Activated CD4-positive, alpha-beta T cell treated with anti-CD3 and anti-CD28 coated beads for 48 hours (primary cell): ENCODE data around the gene ADGRG6.

ENCODE experiments used
- DNase-seq: peaks from one replicate; pipeline ENCODE4 v3.0.0-alpha.2; 2020

Gene ADGRG6

DNA sequence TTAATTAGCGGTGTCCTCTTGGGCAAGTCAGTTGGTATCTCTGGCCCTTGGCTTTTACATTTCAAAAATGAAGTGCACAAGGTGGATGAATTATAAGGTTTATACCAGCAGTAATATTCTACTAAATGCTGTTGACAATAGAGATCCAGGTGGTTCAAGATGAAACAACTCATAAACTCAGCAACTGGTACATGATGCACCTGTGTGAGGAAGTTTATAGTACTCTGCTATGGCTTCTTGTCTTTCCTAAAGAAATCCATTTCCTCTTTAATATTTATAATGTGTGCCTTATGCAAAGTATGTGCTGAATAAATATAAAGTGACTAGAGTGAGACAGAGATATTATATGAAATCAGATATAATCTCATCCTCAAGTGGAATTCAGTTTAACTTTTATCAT lies 48.5 kb downstream of the ADGRG6 start:
- no peak for DNase-seq

- no peak for DNase-seq
These were observed 51.9 kb downstream of the ADGRG6 start for GRCh38 chr6:142353690-142354089.

DNA sequence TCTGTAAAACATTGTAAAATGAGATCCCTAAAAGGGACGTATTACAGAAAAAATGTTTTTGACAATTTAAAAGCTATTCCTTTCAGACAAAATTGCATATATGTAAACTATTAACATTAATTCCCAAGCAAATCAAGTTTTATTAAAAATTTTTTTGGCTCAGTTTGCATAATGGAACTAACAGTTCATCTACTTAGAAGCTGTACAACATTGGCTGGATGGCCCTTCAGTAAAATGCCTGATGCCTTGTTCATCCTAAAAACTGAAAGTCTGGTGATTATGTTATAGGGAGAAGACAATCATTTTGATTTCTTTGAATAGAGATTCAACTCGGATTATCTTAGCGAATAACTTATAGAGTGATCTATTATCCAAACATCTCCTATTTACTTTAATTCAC lies 52.8 kb downstream of the ADGRG6 start:
- DNase-seq, result no peak

GRCh38 chr6:142355520-142356174 lies 53.8 kb downstream of the ADGRG6 start:
- DNase-seq, result no peak

GRCh38 chr6:142356201-142356883 lies 54.5 kb downstream of the ADGRG6 start:
- DNase-seq, result no peak

DNA sequence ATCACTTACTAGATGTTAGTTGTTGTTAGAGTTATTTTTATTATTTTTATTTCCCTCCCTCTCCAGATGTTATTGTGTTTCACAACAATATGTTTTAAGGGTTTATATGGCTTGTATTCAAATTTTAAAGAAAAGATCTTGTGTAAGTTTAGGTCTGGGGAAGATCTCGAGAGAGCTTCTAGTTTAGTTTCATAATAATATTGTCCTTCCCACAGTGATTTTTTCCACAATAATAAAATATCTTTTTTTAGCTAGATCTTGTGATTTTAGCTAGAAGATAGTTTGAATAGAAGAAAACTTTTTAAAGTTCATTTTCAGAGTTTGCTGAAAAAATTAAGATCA lies 55.0 kb downstream of the ADGRG6 start:
- no peak for DNase-seq

DNA sequence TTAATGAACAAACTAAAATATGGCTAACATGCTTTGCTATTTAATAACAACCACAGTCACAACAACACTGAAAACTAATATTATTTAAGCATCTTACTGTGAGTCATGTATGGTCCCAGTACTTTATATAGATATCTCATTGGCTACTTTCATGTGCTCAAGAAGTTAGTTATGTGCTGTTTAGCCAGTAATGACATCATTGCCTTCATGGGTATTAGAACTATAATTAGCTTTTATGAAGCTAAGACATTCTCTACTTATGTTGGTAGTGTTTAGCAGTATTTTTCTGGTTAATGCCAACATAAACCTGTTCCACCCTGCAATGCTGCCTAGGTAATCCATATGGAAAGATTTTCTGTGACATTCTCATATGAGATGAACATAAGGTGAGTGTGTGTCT lies 56.1 kb downstream of the ADGRG6 start:
- DNase-seq, result no peak

DNA sequence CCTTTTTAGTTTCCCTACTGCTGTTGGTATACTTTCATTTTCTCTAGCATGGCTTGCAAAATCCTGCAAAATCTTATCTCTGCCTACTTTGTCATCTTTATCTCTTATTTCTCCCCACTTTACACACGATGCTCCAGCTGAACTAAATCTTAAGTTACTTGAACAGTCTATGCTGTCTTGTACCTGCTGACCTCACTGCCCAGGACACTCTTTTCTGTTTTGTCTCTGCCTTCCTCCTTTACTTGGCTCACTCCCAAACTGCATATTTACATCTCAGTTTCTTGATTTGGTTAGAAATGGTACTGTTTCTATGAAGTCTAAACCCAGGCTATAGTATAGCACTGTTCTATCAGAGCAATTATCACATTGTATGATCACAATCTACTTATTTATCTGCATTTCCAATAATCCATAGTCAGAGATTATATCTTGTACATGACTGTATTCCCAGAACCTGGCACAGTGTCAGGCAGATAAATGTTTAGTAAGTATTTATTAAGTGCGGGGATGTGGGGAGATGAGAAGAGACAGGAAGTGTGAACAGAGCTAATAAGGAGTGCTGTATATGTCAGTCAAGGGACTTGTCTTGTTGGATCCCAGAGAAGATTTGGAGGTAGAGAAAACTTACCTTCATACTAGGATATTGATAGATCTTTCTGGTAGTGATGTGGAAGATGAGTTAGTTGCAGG lies 57.6 kb downstream of the ADGRG6 start:
- no peak for DNase-seq

- DNase-seq, result no peak
These were observed 59.5 kb downstream of the ADGRG6 start for GRCh38 chr6:142361345-142361744.

GRCh38 chr6:142361779-142362750 lies 60.3 kb downstream of the ADGRG6 start:
- no peak for DNase-seq

GRCh38 chr6:142367061-142367460 lies 65.3 kb downstream of the ADGRG6 start:
- no peak for DNase-seq

- DNase-seq, result no peak
These were observed 65.8 kb downstream of the ADGRG6 start for GRCh38 chr6:142367501-142368018.

- DNase-seq, result no peak
These were observed 67.5 kb downstream of the ADGRG6 start for GRCh38 chr6:142369266-142369665.

- no peak for DNase-seq
These were observed 70.5 kb downstream of the ADGRG6 start for GRCh38 chr6:142372348-142372747.

GRCh38 chr6:142373268-142374090 lies 71.7 kb downstream of the ADGRG6 start:
- no peak for DNase-seq

GRCh38 chr6:142374091-142374770 lies 72.4 kb downstream of the ADGRG6 start:
- DNase-seq, result no peak

- no peak for DNase-seq
These were observed 73.3 kb downstream of the ADGRG6 start for GRCh38 chr6:142374965-142375733.

- DNase-seq, result no peak
These were observed 74.3 kb downstream of the ADGRG6 start for GRCh38 chr6:142376115-142376514.

GRCh38 chr6:142376800-142377496 lies 75.1 kb downstream of the ADGRG6 start:
- DNase-seq, result no peak

- DNase-seq, result no peak
These were observed 75.7 kb downstream of the ADGRG6 start for GRCh38 chr6:142377497-142377848.
